A549 (cell line): ENCODE data around the gene CLIC5. TPM values are rescaled to one million over a fixed set of nuclear protein-coding genes. Genes with fewer than 3 reads are reported as not detected.

ENCODE experiments used
- ATAC-seq, 2 experiments: fragments of 200-7000 bp in 1 of 2; fragments of >200 bp in 1 of 2; cut with Nextera tagmentation in 1 of 2; cut with Tn5 transposase in 1 of 2; 3 replicates each; pipeline versions ENCODE4 v1.8.0 to v1.9.1; 2018 to 2020; ENCODE audit warnings: mild to moderate bottlenecking in 1 of 2, moderate library complexity in 1 of 2
- CTCF ChIA-PET: fragments of 300-600 bp; sonication (Branson Sonifier 250); formaldehyde crosslinking; extraction: SDS; loops from one replicate; lab custom pipeline; 2021; ENCODE audit warnings: antibody characterized with exemption, inconsistent platforms; lab: Yijun Ruan, JAX
- POLR2A ChIA-PET: fragments of 350-600 bp; formaldehyde crosslinking; extraction: SDS; loops from one replicate; lab custom pipeline; 2021; ENCODE audit warnings: antibody characterized with exemption, inconsistent platforms; lab: Yijun Ruan, JAX
- DNase-seq, 2 experiments: peaks; one replicate each; pipeline versions ENCODE4 v3.0.0 to v3.0.0-alpha.2; 2011 to 2016; ENCODE audit warnings: low read depth in 1 of 2, low spot score in 1 of 2
- FAIRE-seq: peaks from 2 replicates; lab custom pipeline; 2011; peaks lifted over from hg19 to GRCh38; lab: Jason Lieb, UNC
- H3K27ac ChIP-seq, 2 experiments: fragments of >200 bp; sonication (Bioruptor Twin); formaldehyde crosslinking; 3 replicates each; pipeline ENCODE4 v1.5.1; 2016 to 2017
- H3K4me1 ChIP-seq: fragments of >200 bp; sonication (Bioruptor Twin); formaldehyde crosslinking; 3 replicates; pipeline ENCODE4 v1.6.1; 2016
- H3K4me2 ChIP-seq: fragments of >200 bp; sonication (Bioruptor Twin); formaldehyde crosslinking; 3 replicates; pipeline ENCODE4 v1.6.1; 2016
- H3K4me3 ChIP-seq: fragments of >200 bp; sonication (Bioruptor Twin); formaldehyde crosslinking; 3 replicates; pipeline ENCODE4 v1.5.1; 2016
- H3K9me3 ChIP-seq: fragments of >200 bp; sonication (Bioruptor Twin); formaldehyde crosslinking; 3 replicates; pipeline ENCODE4 v1.6.1; 2016
- CBX2 ChIP-seq: fragments of 200-600 bp; sonication (generic); IDR thresholded peaks from 2 replicates; pipeline ENCODE4 v1.6.1; 2016; ENCODE audit warnings: low read depth, mild to moderate bottlenecking, borderline replicate concordance
- CHD2 ChIP-seq: fragments of 150-350 bp; IDR thresholded peaks from 2 replicates; pipeline ENCODE4 v1.6.1; 2014; ENCODE audit warnings: low read length; ENCODE audit not compliant: partially characterized antibody
- CHD4 ChIP-seq: fragments of 200-600 bp; sonication (generic); IDR thresholded peaks from 2 replicates; pipeline ENCODE4 v1.6.1; 2016; ENCODE audit warnings: antibody characterized with exemption, mild to moderate bottlenecking, borderline replicate concordance
- FOSL2 ChIP-seq, 2 experiments: fragments of 450-650 bp in 1 of 2; fragments of >200 bp in 1 of 2; sonication (Bioruptor Twin) in 1 of 2; formaldehyde crosslinking; IDR thresholded peaks; 2 replicates each; pipeline versions ENCODE4 v1.5.0 to v1.6.1; 2016 to 2020; ENCODE audit warnings: mild to moderate bottlenecking in 1 of 2, moderate library complexity in 1 of 2
- HOXA7 ChIP-seq: fragments of 250-450 bp; sonication (Bioruptor Pico); IDR thresholded peaks from 2 replicates; pipeline ENCODE4 v1.5.0; 2020; ENCODE audit warnings: mild to moderate bottlenecking, moderate library complexity
- HOXB5 ChIP-seq: fragments of 250-450 bp; sonication (Bioruptor Pico); IDR thresholded peaks from 2 replicates; pipeline ENCODE4 v1.5.0; 2020; ENCODE audit warnings: mild to moderate bottlenecking, moderate library complexity
- JUNB ChIP-seq: fragments of >200 bp; sonication (Bioruptor Twin); formaldehyde crosslinking; IDR thresholded peaks from 2 replicates; pipeline ENCODE4 v1.6.1; 2016
- KDM1A ChIP-seq: fragments of 200-600 bp; sonication (generic); IDR thresholded peaks from 2 replicates; pipeline ENCODE4 v1.6.1; 2016; ENCODE audit warnings: low read depth, mild to moderate bottlenecking
- KDM5A ChIP-seq: fragments of 200-600 bp; sonication (generic); IDR thresholded peaks from 2 replicates; pipeline ENCODE4 v1.6.1; 2016; ENCODE audit warnings: antibody characterized with exemption, mild to moderate bottlenecking
- MAZ ChIP-seq: fragments of 150-350 bp; IDR thresholded peaks from 2 replicates; pipeline ENCODE4 v1.6.1; 2014; ENCODE audit warnings: antibody characterized with exemption, low read depth, low read length, borderline replicate concordance
- MYC ChIP-seq: IDR thresholded peaks from 2 replicates; pipeline ENCODE4 v1.6.1; 2012; ENCODE audit warnings: mild to moderate bottlenecking, inconsistent platforms, low read length, improper control_type of control experiment, borderline replicate concordance
- NFE2L2 ChIP-seq: fragments of 150-350 bp; conservative IDR thresholded peaks from 2 replicates; pipeline ENCODE4 v1.6.1; 2014; ENCODE audit warnings: low read length
- NR3C1 ChIP-seq: fragments of >200 bp; sonication (Bioruptor Twin); formaldehyde crosslinking; IDR thresholded peaks from 3 replicates; pipeline ENCODE4 v1.6.1; 2017
- PHF8 ChIP-seq: fragments of 200-600 bp; sonication (generic); IDR thresholded peaks from 2 replicates; pipeline ENCODE4 v1.6.1; 2016; ENCODE audit warnings: low read depth, mild to moderate bottlenecking, antibody characterized with exemption, moderate library complexity, borderline replicate concordance
- RAD21 ChIP-seq, 2 experiments: fragments of >200 bp in 1 of 2; sonication (Bioruptor Twin) in 1 of 2; formaldehyde crosslinking in 1 of 2; IDR thresholded peaks in 1 of 2; conservative IDR thresholded peaks in 1 of 2; 2 replicates in 1 of 2; 3 replicates in 1 of 2; pipeline ENCODE4 v1.6.1; 2012 to 2018; ENCODE audit warnings: inconsistent platforms in 1 of 2
- RARB ChIP-seq: fragments of 250-450 bp; sonication (Bioruptor Pico); IDR thresholded peaks from 2 replicates; pipeline ENCODE4 v1.8.0; 2021; ENCODE audit warnings: mild to moderate bottlenecking, moderate library complexity
- RFX5 ChIP-seq: fragments of 450-650 bp; IDR thresholded peaks from 2 replicates; pipeline ENCODE4 v1.7.1; 2014; ENCODE audit warnings: antibody characterized with exemption, mild to moderate bottlenecking, moderate library complexity
- SMC3 ChIP-seq: fragments of >200 bp; sonication (Bioruptor Twin); formaldehyde crosslinking; IDR thresholded peaks from 3 replicates; pipeline ENCODE4 v1.6.1; 2018; ENCODE audit warnings: inconsistent platforms
- TP53 ChIP-seq: fragments of 250-450 bp; sonication (Bioruptor Pico); IDR thresholded peaks from 2 replicates; pipeline ENCODE4 v1.5.0; 2021; ENCODE audit warnings: mild to moderate bottlenecking, moderate library complexity
- ZC3H11A ChIP-seq: fragments of 450-650 bp; IDR thresholded peaks from 2 replicates; pipeline ENCODE4 v1.6.1; 2014; ENCODE audit warnings: antibody characterized with exemption, mild to moderate bottlenecking
- ZFP36 ChIP-seq: fragments of 450-650 bp; IDR thresholded peaks from 2 replicates; pipeline ENCODE4 v1.6.1; 2014; ENCODE audit warnings: borderline replicate concordance; ENCODE audit not compliant: partially characterized antibody
- WGBS: methylation state at CpG from one replicate; pipeline ENCODE4 v1.1.6; 2017; ENCODE audit errors: missing lambda C conversion rate; 5-methylcytosine and 5-hydroxymethylcytosine counted together
- polyA plus RNA-seq, 4 experiments: library from polyadenylated mRNA; depleted of rRNA in 3 of 4; stranded (reverse); fragments of >200 nt; fragmentation: RNase III in 1 of 4; extraction: RNeasy Plus Mini Kit Qiagen cat#74134 plus additional on column Dnase treatment in 1 of 4; gene quantifications; 2 replicates in 3 of 4; 3 replicates in 1 of 4; pipeline ENCODE4 v1.2.3, GENCODE V29; 2011 to 2017
- TF ChIP-seq, protein P1 (sequence below): fragments of 150-350 bp; IDR thresholded peaks from 2 replicates; pipeline ENCODE4 v1.6.1; 2014; ENCODE audit warnings: low read depth, mild to moderate bottlenecking, low read length
- TF ChIP-seq, protein P2 (sequence below): fragments of >200 bp; sonication (Bioruptor Twin); formaldehyde crosslinking; IDR thresholded peaks from 3 replicates; pipeline ENCODE4 v1.5.1; 2016
- TF ChIP-seq, protein P3 (sequence below): IDR thresholded peaks from 2 replicates; pipeline ENCODE4 v1.6.1; 2012
- TF ChIP-seq, protein P4 (sequence below): fragments of >200 bp; sonication (Bioruptor Twin); formaldehyde crosslinking; IDR thresholded peaks from 2 replicates; pipeline ENCODE4 v1.6.1; 2016
- TF ChIP-seq, protein P5 (sequence below): IDR thresholded peaks from 2 replicates; pipeline ENCODE4 v1.6.1; 2012; ENCODE audit warnings: low read depth, borderline replicate concordance

CLIC5 gene
- polyA plus RNA-seq, 2 of the 4 experiments (the other 2 are of a cell fraction), result not detected

DNA sequence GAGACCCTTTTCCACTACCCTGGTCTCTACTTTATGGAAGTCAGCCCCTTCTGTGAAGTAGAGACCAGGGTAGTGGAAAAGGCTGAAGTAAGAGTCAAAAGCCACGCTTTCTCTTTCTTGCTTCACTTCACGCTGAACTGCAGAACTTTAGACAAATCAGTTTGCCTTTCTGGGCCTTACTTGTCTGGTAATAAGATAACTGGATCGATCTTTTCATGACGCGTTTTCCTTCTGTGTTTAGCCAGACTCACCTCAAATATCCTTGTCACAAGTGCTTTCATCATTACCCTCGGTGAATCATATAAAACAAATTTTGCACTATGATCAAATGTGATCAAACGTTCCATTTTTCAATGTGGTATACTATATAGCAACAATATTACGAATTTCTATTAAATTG lies 170.7 kb downstream of the CLIC5 start:
- FAIRE-seq (no peak), DNase-seq (no peak), ATAC-seq (no peak)
- 54% methylated on average over 8 of the region's 8 CpGs for WGBS
- H3K4me2 ChIP-seq, result no peak overlapping the region
- TF ChIP-seq PHF8, result no peak
- TF ChIP-seq, protein P1, sequence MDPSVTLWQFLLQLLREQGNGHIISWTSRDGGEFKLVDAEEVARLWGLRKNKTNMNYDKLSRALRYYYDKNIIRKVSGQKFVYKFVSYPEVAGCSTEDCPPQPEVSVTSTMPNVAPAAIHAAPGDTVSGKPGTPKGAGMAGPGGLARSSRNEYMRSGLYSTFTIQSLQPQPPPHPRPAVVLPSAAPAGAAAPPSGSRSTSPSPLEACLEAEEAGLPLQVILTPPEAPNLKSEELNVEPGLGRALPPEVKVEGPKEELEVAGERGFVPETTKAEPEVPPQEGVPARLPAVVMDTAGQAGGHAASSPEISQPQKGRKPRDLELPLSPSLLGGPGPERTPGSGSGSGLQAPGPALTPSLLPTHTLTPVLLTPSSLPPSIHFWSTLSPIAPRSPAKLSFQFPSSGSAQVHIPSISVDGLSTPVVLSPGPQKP, result no peak
- TF ChIP-seq KDM1A, result no peak
- TF ChIP-seq JUNB, result no peak
- no peak for TF ChIP-seq MAZ
- H3K4me3 ChIP-seq, result no peak overlapping the region
- no peaks in the 10 kb centered on the region for H3K9me3 ChIP-seq
- POLR2A ChIA-PET, result no interaction called here
- CTCF ChIA-PET, result no interaction called here
- no peaks in the 10 kb centered on the region for H3K4me1 ChIP-seq
- H3K27ac ChIP-seq, result no peak overlapping the region

DNA sequence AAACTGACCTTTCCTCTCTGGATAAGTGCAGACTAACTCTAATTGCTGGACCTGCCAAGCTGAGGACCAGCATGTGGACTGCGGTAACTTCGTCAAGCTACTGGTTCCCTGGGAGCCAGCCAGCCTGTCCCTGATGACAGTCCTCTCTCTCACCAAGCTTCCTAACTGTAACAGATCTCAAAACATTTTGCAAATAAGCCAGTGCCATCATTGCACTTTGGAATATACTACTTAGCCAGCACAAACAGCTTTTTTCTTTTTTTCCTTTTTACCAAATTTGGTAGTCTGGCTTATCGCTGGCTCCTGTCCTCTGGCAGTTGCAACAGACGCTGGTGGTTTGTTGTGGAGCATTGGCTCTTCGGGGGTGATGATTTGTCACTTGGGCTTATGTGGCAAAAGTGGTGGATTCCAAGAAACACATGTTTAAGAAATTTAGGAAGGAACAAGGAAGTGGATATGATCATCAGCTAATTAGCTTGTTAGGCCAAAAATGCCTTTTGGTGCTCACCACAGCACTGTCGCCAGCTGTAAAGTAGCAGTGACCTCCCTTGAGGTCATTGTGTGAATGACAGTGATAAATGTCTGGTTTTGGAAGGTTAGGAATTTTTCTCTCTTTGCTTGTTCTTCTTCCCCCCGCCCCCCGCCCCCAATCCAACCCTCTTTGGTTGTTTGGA lies 171.7 kb downstream of the CLIC5 start:
- TF ChIP-seq JUNB (no peak), RAD21 (conservative IDR thresholded peaks at IDR 0.05 in 1 of 2, IDR thresholded peaks at IDR 0.05 in 1 of 2) (no peak), MYC (no peak), CHD2 (no peak), TP53 (CRISPR knock-in tag) (no peak)
- TF ChIP-seq, protein P2, sequence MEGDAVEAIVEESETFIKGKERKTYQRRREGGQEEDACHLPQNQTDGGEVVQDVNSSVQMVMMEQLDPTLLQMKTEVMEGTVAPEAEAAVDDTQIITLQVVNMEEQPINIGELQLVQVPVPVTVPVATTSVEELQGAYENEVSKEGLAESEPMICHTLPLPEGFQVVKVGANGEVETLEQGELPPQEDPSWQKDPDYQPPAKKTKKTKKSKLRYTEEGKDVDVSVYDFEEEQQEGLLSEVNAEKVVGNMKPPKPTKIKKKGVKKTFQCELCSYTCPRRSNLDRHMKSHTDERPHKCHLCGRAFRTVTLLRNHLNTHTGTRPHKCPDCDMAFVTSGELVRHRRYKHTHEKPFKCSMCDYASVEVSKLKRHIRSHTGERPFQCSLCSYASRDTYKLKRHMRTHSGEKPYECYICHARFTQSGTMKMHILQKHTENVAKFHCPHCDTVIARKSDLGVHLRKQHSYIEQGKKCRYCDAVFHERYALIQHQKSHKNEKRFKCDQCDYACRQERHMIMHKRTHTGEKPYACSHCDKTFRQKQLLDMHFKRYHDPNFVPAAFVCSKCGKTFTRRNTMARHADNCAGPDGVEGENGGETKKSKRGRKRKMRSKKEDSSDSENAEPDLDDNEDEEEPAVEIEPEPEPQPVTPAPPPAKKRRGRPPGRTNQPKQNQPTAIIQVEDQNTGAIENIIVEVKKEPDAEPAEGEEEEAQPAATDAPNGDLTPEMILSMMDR, result no peak
- ATAC-seq (no peak), DNase-seq (no peak), FAIRE-seq (no peak)
- CTCF ChIA-PET, result no interaction called here
- H3K27ac ChIP-seq, result no peak overlapping the region
- H3K4me3 ChIP-seq, result no peak overlapping the region
- WGBS, result 62% methylated on average over 8 of the region's 8 CpGs
- H3K4me2 ChIP-seq, result no peak overlapping the region
- POLR2A ChIA-PET, result no interaction called here
- no peaks in the 10 kb centered on the region for H3K4me1 ChIP-seq
- H3K9me3 ChIP-seq, result no peaks in the 10 kb centered on the region

DNA sequence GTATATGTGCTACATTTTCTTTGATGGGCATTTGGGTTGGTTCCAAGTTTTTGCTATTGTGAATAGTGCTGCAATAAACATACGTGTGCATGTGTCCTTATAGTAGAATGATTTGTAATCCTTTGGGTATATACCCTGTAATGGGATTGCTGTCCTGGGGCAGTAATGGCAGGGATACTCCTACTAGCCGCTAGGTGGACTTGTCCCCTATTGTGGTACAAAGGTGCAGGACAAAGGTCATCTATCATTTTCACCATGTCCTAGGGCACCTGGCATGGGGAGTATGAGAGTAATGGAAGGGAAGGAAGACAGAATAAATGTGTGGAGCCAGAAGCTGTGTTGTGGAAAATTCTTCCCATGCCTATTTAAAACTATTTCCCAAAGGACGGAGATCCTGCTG lies 174.6 kb downstream of the CLIC5 start:
- WGBS, result 50% methylated on average over 2 of the region's 3 CpGs
- FAIRE-seq (no peak), DNase-seq (no peak), ATAC-seq (no peak)
- ChIA-PET CTCF (no interaction called here), POLR2A (no interaction called here)
- no peak overlapping the region for H3K4me2 ChIP-seq
- no peaks in the 10 kb centered on the region for H3K9me3 ChIP-seq
- H3K27ac ChIP-seq, result no peak overlapping the region
- no peaks in the 10 kb centered on the region for H3K4me1 ChIP-seq
- TF ChIP-seq ZFP36 (no peak), RARB (CRISPR knock-in tag) (no peak), SMC3 (no peak), HOXA7 (no peak), CBX2 (no peak)
- TF ChIP-seq, all 56 proteins: peak for 0
- no peak overlapping the region for H3K4me3 ChIP-seq

DNA sequence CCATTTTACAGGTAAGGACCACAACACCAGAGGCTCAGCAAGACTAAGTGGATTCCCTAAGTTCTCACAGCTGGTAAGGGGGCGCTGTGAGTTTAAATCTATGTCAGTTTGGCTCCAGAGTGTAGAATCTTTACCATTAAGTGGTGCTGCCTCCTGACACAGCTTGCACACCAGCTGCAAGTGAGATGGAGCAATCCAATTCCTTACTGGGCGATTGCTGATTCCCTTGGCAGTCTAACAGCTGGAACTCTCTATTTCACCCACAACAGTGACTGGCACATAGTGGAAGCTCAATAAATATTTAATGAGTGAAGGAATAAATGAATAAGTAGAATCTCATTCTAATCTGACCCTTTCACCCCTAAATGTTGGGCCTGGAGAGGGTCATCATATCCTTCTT lies 176.7 kb downstream of the CLIC5 start:
- FAIRE-seq (no peak), DNase-seq (no peak), ATAC-seq (no peak)
- Histone ChIP-seq H3K4me3 (no peak overlapping the region), H3K27ac (no peak overlapping the region), H3K9me3 (no peaks in the 10 kb centered on the region), H3K4me2 (no peak overlapping the region), H3K4me1 (no peaks in the 10 kb centered on the region)
- CTCF ChIA-PET, result no interaction called here
- WGBS, result 0% methylated on average over 2 of the region's 2 CpGs
- POLR2A ChIA-PET, result no interaction called here
- TF ChIP-seq HOXA7 (no peak), RFX5 (no peak), CHD4 (no peak), NFE2L2 (no peak), KDM5A (no peak), HOXB5 (CRISPR knock-in tag) (no peak), SMC3 (no peak), PHF8 (no peak), ZC3H11A (no peak), FOSL2 (IDR thresholded peaks at IDR 0.05) (no peak), FOSL2 (CRISPR knock-in tag; IDR thresholded peaks at IDR 0.05) (no peak), NR3C1 (no peak), MYC (no peak)
- TF ChIP-seq, protein P3, sequence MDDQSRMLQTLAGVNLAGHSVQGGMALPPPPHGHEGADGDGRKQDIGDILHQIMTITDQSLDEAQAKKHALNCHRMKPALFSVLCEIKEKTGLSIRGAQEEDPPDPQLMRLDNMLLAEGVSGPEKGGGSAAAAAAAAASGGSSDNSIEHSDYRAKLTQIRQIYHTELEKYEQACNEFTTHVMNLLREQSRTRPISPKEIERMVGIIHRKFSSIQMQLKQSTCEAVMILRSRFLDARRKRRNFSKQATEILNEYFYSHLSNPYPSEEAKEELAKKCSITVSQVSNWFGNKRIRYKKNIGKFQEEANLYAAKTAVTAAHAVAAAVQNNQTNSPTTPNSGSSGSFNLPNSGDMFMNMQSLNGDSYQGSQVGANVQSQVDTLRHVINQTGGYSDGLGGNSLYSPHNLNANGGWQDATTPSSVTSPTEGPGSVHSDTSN, result no peak
- TF ChIP-seq, protein P4, sequence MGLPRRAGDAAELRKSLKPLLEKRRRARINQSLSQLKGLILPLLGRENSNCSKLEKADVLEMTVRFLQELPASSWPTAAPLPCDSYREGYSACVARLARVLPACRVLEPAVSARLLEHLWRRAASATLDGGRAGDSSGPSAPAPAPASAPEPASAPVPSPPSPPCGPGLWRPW, result no peak
- TF ChIP-seq, protein P5, sequence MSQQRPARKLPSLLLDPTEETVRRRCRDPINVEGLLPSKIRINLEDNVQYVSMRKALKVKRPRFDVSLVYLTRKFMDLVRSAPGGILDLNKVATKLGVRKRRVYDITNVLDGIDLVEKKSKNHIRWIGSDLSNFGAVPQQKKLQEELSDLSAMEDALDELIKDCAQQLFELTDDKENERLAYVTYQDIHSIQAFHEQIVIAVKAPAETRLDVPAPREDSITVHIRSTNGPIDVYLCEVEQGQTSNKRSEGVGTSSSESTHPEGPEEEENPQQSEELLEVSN, result no peak
